Endodermal cell (in vitro differentiated cells): ENCODE measurements around the gene MYH14. TPM values are rescaled to one million over a fixed set of nuclear protein-coding genes. Genes with fewer than 3 reads are reported as not detected.

ENCODE experiments used
- DNase-seq: peaks from one replicate; pipeline ENCODE4 v3.0.0-alpha.2; 2017
- H3K27ac ChIP-seq: 2 replicates; pipeline ENCODE4 v1.5.1; 2013; ENCODE audit warnings: mild to moderate bottlenecking, low read depth, low read length, moderate library complexity
- H3K27me3 ChIP-seq: 2 replicates; pipeline ENCODE4 v1.6.1; 2013; ENCODE audit warnings: mild to moderate bottlenecking, low read length, moderate library complexity; ENCODE audit not compliant: insufficient read depth, control insufficient read depth, poor library complexity, severe bottlenecking
- H3K36me3 ChIP-seq: 2 replicates; pipeline ENCODE4 v1.7.0; 2013; ENCODE audit warnings: mild to moderate bottlenecking, low read length, moderate library complexity; ENCODE audit not compliant: control insufficient read depth, insufficient read depth
- H3K4me1 ChIP-seq: one replicate; pipeline ENCODE4 v1.7.0; 2013; ENCODE audit warnings: low read length; ENCODE audit not compliant: control insufficient read depth, insufficient read depth
- H3K4me3 ChIP-seq: 2 replicates; pipeline ENCODE4 v1.5.1; 2013; ENCODE audit warnings: mild to moderate bottlenecking, low read length, moderate library complexity
- H3K9ac ChIP-seq: 2 replicates; pipeline ENCODE4 v1.6.1; 2013; ENCODE audit warnings: mild to moderate bottlenecking, low read length, moderate library complexity; ENCODE audit not compliant: poor library complexity, severe bottlenecking; ENCODE audit errors: extremely low read depth
- H3K9me3 ChIP-seq: 2 replicates; pipeline ENCODE4 v1.6.1; 2013; ENCODE audit warnings: mild to moderate bottlenecking, low read length, moderate library complexity; ENCODE audit not compliant: control insufficient read depth
- H3K27ac Mint-ChIP-seq: 2 replicates; pipeline ENCODE4 v1.8.0; 2020; ENCODE audit warnings: mixed read lengths
- H3K27me3 Mint-ChIP-seq: 2 replicates; pipeline ENCODE4 v1.8.0; 2021; ENCODE audit warnings: mild to moderate bottlenecking, mixed read lengths; ENCODE audit not compliant: insufficient read depth
- H3K36me3 Mint-ChIP-seq: 2 replicates; pipeline ENCODE4 v1.8.0; 2020; ENCODE audit warnings: low read depth, mixed read lengths
- H3K4me1 Mint-ChIP-seq: 2 replicates; pipeline ENCODE4 v1.8.0; 2020; ENCODE audit warnings: mixed read lengths
- H3K4me3 Mint-ChIP-seq: 2 replicates; pipeline ENCODE4 v1.8.0; 2020; ENCODE audit warnings: mild to moderate bottlenecking, moderate library complexity, mixed read lengths
- H3K9me3 Mint-ChIP-seq: 2 replicates; pipeline ENCODE4 v1.8.0; 2020; ENCODE audit warnings: mild to moderate bottlenecking, mixed read lengths
- CTCF ChIP-seq: fragments of 200-600 bp; sonication (generic); conservative IDR thresholded peaks from 2 replicates; pipeline ENCODE4 v1.5.0; 2021; ENCODE audit warnings: antibody characterized with exemption, mild to moderate bottlenecking
- WGBS, 2 experiments: methylation state at CpG; one replicate each; pipeline versions ENCODE4 v1.1.5 to v1.1.7; 2013; ENCODE audit warnings: missing lambda C conversion rate in 2 of 2, mixed read lengths in 1 of 2; ENCODE audit not compliant: insufficient coverage in 1 of 2, insufficient read length in 1 of 2; 5-methylcytosine and 5-hydroxymethylcytosine counted together
- total RNA-seq, 2 donors: library from RNA; stranded (reverse); fragmentation: NEBNext Ultra II Directional in 1 of 2; extraction: Animal tissue kit (Norgen Biotek cat#: 25700) in 1 of 2; gene quantifications; 2 replicates in 1 of 2; 3 replicates in 1 of 2; pipeline ENCODE4 v1.2.1, GENCODE V29; 2021

The MYH14 gene
- total RNA-seq, 2 donors from 2014 or later, result 12.8 to 16.7 TPM

- peaks cover 11% of the 10 kb centered on the region for H3K27me3 Mint-ChIP-seq
- H3K4me3 Mint-ChIP-seq, result no peak overlapping the region
- TF ChIP-seq CTCF, result no peak
- no peaks in the 10 kb centered on the region for H3K36me3 Mint-ChIP-seq
- Histone ChIP-seq H3K27ac (no peak overlapping the region), H3K27me3 (no peaks in the 10 kb centered on the region), H3K9ac (no peak overlapping the region), H3K4me3 (no peak overlapping the region), H3K9me3 (peaks cover 45% of the 10 kb centered on the region), H3K36me3 (no peaks in the 10 kb centered on the region), H3K4me1 (no peaks in the 10 kb centered on the region)
- peaks cover 4% of the 10 kb centered on the region for H3K9me3 Mint-ChIP-seq
- H3K4me1 Mint-ChIP-seq, result no peaks in the 10 kb centered on the region
- no peak for DNase-seq
- H3K27ac Mint-ChIP-seq, result no peak overlapping the region
These were observed 44.8 kb upstream of the MYH14 start for GRCh38 chr19:50158577-50158976.

GRCh38 chr19:50159078-50159477 is 44.3 kb upstream of the MYH14 start:
- Histone ChIP-seq H3K27ac (no peak overlapping the region), H3K36me3 (no peaks in the 10 kb centered on the region), H3K9me3 (peaks cover 46% of the 10 kb centered on the region), H3K27me3 (no peaks in the 10 kb centered on the region), H3K9ac (no peak overlapping the region), H3K4me3 (no peak overlapping the region), H3K4me1 (no peaks in the 10 kb centered on the region)
- Mint-ChIP-seq H3K27ac (no peak overlapping the region), H3K9me3 (peaks cover 4% of the 10 kb centered on the region), H3K27me3 (peaks cover 11% of the 10 kb centered on the region), H3K36me3 (no peaks in the 10 kb centered on the region), H3K4me3 (no peak overlapping the region), H3K4me1 (no peaks in the 10 kb centered on the region)
- no peak for DNase-seq
- WGBS, 2 experiments, result 83 to 88% methylated on average over 1 to 2 of the region's 2 CpGs
- TF ChIP-seq CTCF, result no peak

GRCh38 chr19:50162988-50163387 is 40.4 kb upstream of the MYH14 start, which contains the start of gene IZUMO2:
IZUMO2 (minus strand) TSS chr19:50163281; CDS start chr19:50163194, 87 bp downstream.
- Mint-ChIP-seq H3K4me3 (peak within 1 kb of the TSS; percentile 48), H3K4me1 (no peaks in the 10 kb centered on the region), H3K27me3 (peaks cover 11% of the 10 kb centered on the region), H3K36me3 (no peaks in the 10 kb centered on the region), H3K9me3 (peaks cover 3% of the 10 kb centered on the region), H3K27ac (no peak within 1 kb of the TSS)
- peak; percentile 18 for TF ChIP-seq CTCF
- H3K4me3 ChIP-seq, result no peak within 1 kb of the TSS
- WGBS, 2 experiments, result 87 to 91% methylated on average over 11 to 26 of the region's 26 CpGs
- H3K9ac ChIP-seq, result no peak within 1 kb of the TSS
- no peaks in the 10 kb centered on the region for H3K4me1 ChIP-seq
- H3K36me3 ChIP-seq, result no peaks in the 10 kb centered on the region
- H3K27me3 ChIP-seq, result no peaks in the 10 kb centered on the region
- DNase-seq, result peak; percentile 70
- peaks cover 37% of the 10 kb centered on the region for H3K9me3 ChIP-seq
- no peak within 1 kb of the TSS for H3K27ac ChIP-seq
